IMR-90 (cell line): ENCODE results near the gene ANK3. TPM values are rescaled to one million over a fixed set of nuclear protein-coding genes. Genes with fewer than 3 reads are reported as not detected.
A peak's percentile ranks its signal among the peaks of the same experiment; 100 is the strongest.

Experiments used
- ATAC-seq: fragments of 200-7000 bp; cut with Tn5 transposase; 2 replicates; pipeline ENCODE4 v1.9.1; 2020; ENCODE audit warnings: low read depth, mild to moderate bottlenecking, moderate library complexity
- BruUV-seq: library from RNA; stranded (reverse); fragments of 400-500 nt; replicated peaks from 2 replicates; lab custom pipeline; 2021; lab: Mats Ljungman, UMichigan
- CTCF ChIA-PET: fragments of 300-600 bp; formaldehyde crosslinking; extraction: SDS; loops from one replicate; lab custom pipeline; 2021; ENCODE audit warnings: antibody characterized with exemption; lab: Yijun Ruan, JAX
- POLR2A ChIA-PET: fragments of 300-600 bp; sonication (Branson Sonifier 250); formaldehyde crosslinking; loops from one replicate; lab custom pipeline; 2022; ENCODE audit warnings: antibody characterized with exemption; ENCODE audit not compliant: unreplicated experiment; lab: Charles Lee
- DNase-seq: peaks from one replicate; pipeline ENCODE4 v3.0.0; 2013
- H2AFZ ChIP-seq: replicated peaks from 2 replicates; pipeline ENCODE3; 2013; ENCODE audit warnings: low read length, mild to moderate bottlenecking; ENCODE audit not compliant: poor library complexity
- H2AK5ac ChIP-seq: 2 replicates; pipeline ENCODE4 v1.6.1; 2013; ENCODE audit warnings: low read depth, low read length, inconsistent platforms
- H2AK9ac ChIP-seq: replicated peaks from 2 replicates; pipeline ENCODE3; 2013; ENCODE audit warnings: mild to moderate bottlenecking, low read depth, low read length, moderate library complexity; ENCODE audit not compliant: poor library complexity
- H2BK120ac ChIP-seq: 2 replicates; pipeline ENCODE4 v1.6.1; 2013; ENCODE audit warnings: low read depth, low read length, inconsistent platforms
- H2BK15ac ChIP-seq: 3 replicates; pipeline ENCODE4 v1.6.1; 2013; ENCODE audit warnings: low read depth, low read length, inconsistent platforms
- H2BK20ac ChIP-seq: 2 replicates; pipeline ENCODE4 v1.6.1; 2013; ENCODE audit warnings: low read depth, mild to moderate bottlenecking, inconsistent platforms, low read length, moderate library complexity
- H2BK5ac ChIP-seq: 2 replicates; pipeline ENCODE4 v1.6.1; 2013; ENCODE audit warnings: mild to moderate bottlenecking, low read depth, low read length, inconsistent platforms; ENCODE audit not compliant: poor library complexity, severe bottlenecking
- H3K14ac ChIP-seq: replicated peaks from 2 replicates; pipeline ENCODE4 v1.6.1; 2013; ENCODE audit warnings: low read depth, low read length, inconsistent platforms
- H3K18ac ChIP-seq: 2 replicates; pipeline ENCODE4 v1.6.1; 2013; ENCODE audit warnings: low read depth, low read length, control low read depth
- H3K23ac ChIP-seq: 2 replicates; pipeline ENCODE4 v1.6.1; 2013; ENCODE audit warnings: low read depth, low read length, inconsistent platforms
- H3K27ac ChIP-seq: 2 replicates; pipeline ENCODE4 v1.5.1; 2013; ENCODE audit warnings: mild to moderate bottlenecking, control low read depth, low read length; ENCODE audit not compliant: insufficient read depth
- H3K27me3 ChIP-seq: 2 replicates; pipeline ENCODE4 v1.6.1; 2013; ENCODE audit warnings: low read length; ENCODE audit not compliant: control insufficient read depth, insufficient read depth
- H3K36me3 ChIP-seq: 2 replicates; pipeline ENCODE4 v1.6.1; 2013; ENCODE audit warnings: low read length, mixed read lengths; ENCODE audit not compliant: control insufficient read depth, insufficient read depth
- H3K4ac ChIP-seq: 2 replicates; pipeline ENCODE4 v1.6.1; 2013; ENCODE audit warnings: low read depth, low read length, inconsistent platforms
- H3K4me1 ChIP-seq: 2 replicates; pipeline ENCODE4 v1.6.1; 2013; ENCODE audit warnings: low read length, mixed read lengths; ENCODE audit not compliant: control insufficient read depth, insufficient read depth
- H3K4me2 ChIP-seq: 2 replicates; pipeline ENCODE4 v1.6.1; 2013; ENCODE audit warnings: low read depth, mild to moderate bottlenecking, control low read depth, low read length, moderate library complexity
- H3K4me3 ChIP-seq: 2 replicates; pipeline ENCODE4 v1.5.1; 2013; ENCODE audit warnings: low read depth, mild to moderate bottlenecking, control low read depth, low read length, moderate library complexity; ENCODE audit not compliant: insufficient read depth
- H3K56ac ChIP-seq: 2 replicates; pipeline ENCODE4 v1.6.1; 2013; ENCODE audit warnings: low read length, inconsistent platforms; ENCODE audit not compliant: insufficient read depth; ENCODE audit errors: extremely low read depth
- H3K79me1 ChIP-seq, 2 experiments: 2 replicates each; pipeline ENCODE4 v1.6.1; 2013; ENCODE audit warnings: low read length in 2 of 2, inconsistent platforms in 1 of 2, low read depth in 1 of 2
- H3K9ac ChIP-seq: 2 replicates; pipeline ENCODE4 v1.6.1; 2013; ENCODE audit warnings: low read depth, low read length, control low read depth
- H3K9me1 ChIP-seq: 2 replicates; pipeline ENCODE4 v1.6.1; 2013; ENCODE audit warnings: low read length, inconsistent platforms; ENCODE audit not compliant: insufficient read depth
- H3K9me3 ChIP-seq: 2 replicates; pipeline ENCODE4 v1.6.1; 2013; ENCODE audit warnings: low read length; ENCODE audit not compliant: control insufficient read depth, insufficient read depth
- H4K20me1 ChIP-seq: 2 replicates; pipeline ENCODE4 v1.6.1; 2013; ENCODE audit warnings: low read length, inconsistent platforms; ENCODE audit not compliant: insufficient read depth
- H4K5ac ChIP-seq: 2 replicates; pipeline ENCODE4 v1.6.1; 2013; ENCODE audit warnings: mild to moderate bottlenecking, low read depth, low read length, control low read depth
- H4K8ac ChIP-seq, 2 experiments: 2 replicates each; pipeline ENCODE4 v1.6.1; 2013; ENCODE audit warnings: low read depth in 2 of 2, low read length in 2 of 2, control low read depth in 1 of 2, inconsistent platforms in 1 of 2
- H4K91ac ChIP-seq: 2 replicates; pipeline ENCODE4 v1.6.1; 2013; ENCODE audit warnings: low read depth, low read length, inconsistent platforms; ENCODE audit not compliant: insufficient read depth
- BHLHE40 ChIP-seq: fragments of 150-350 bp; IDR thresholded peaks from 2 replicates; pipeline ENCODE4 v1.6.1; 2016; ENCODE audit warnings: mild to moderate bottlenecking, low read depth, low read length
- CEBPB ChIP-seq: IDR thresholded peaks from 2 replicates; pipeline ENCODE4 v1.6.1; 2012; ENCODE audit warnings: low read depth, low read length, improper control_type of control experiment
- CHD1 ChIP-seq: IDR thresholded peaks from 2 replicates; pipeline ENCODE4 v1.6.1; 2012; ENCODE audit warnings: low read depth, low read length, improper control_type of control experiment
- FOS ChIP-seq: fragments of 150-350 bp; IDR thresholded peaks from 2 replicates; pipeline ENCODE4 v1.6.1; 2016; ENCODE audit warnings: low read depth, low read length
- MAFK ChIP-seq: IDR thresholded peaks from 2 replicates; pipeline ENCODE4 v1.6.1; 2012; ENCODE audit warnings: low read depth, low read length, improper control_type of control experiment
- MAZ ChIP-seq: IDR thresholded peaks from 2 replicates; pipeline ENCODE4 v1.6.1; 2012; ENCODE audit warnings: low read depth, mild to moderate bottlenecking, low read length, improper control_type of control experiment, moderate library complexity, borderline replicate concordance
- MXI1 ChIP-seq: IDR thresholded peaks from 2 replicates; pipeline ENCODE4 v1.6.1; 2012; ENCODE audit warnings: low read depth, mild to moderate bottlenecking, low read length, moderate library complexity, borderline replicate concordance
- NFE2L2 ChIP-seq: fragments of 150-350 bp; IDR thresholded peaks from 2 replicates; pipeline ENCODE4 v1.6.1; 2016; ENCODE audit warnings: low read depth, mild to moderate bottlenecking, low read length
- POLR2A ChIP-seq: IDR thresholded peaks from 2 replicates; pipeline ENCODE4 v1.6.1; 2012; ENCODE audit warnings: mild to moderate bottlenecking, low read depth, low read length
- RAD21 ChIP-seq: IDR thresholded peaks from 2 replicates; pipeline ENCODE4 v1.6.1; 2012; ENCODE audit warnings: low read length, improper control_type of control experiment
- RFX5 ChIP-seq: IDR thresholded peaks from 2 replicates; pipeline ENCODE4 v1.8.0; 2012; ENCODE audit warnings: low read depth, mild to moderate bottlenecking, low read length, moderate library complexity
- SMC3 ChIP-seq: fragments of 150-350 bp; IDR thresholded peaks from 2 replicates; pipeline ENCODE4 v1.6.1; 2016; ENCODE audit warnings: low read depth, mild to moderate bottlenecking, antibody characterized with exemption, low read length, moderate library complexity
- WGBS, 2 experiments: methylation state at CpG; one replicate each; pipeline versions ENCODE4 v1.1.5 to v1.1.7; 2013; ENCODE audit warnings: missing lambda C conversion rate in 2 of 2; ENCODE audit not compliant: insufficient read length in 1 of 2; ENCODE audit errors: extremely low coverage in 2 of 2; 5-methylcytosine and 5-hydroxymethylcytosine counted together
- dilution Hi-C: fragments of 300-500 bp; cut with HindIII; formaldehyde crosslinking; loops from one replicate; pipeline ENCODE4 v1.14.3; 2018; ENCODE audit warnings: low sequenced_read_pairs; ENCODE audit not compliant: unreplicated experiment
- in situ Hi-C: fragments of 300-500 bp; cut with MboI; formaldehyde crosslinking; loops from 3 replicates; pipeline ENCODE4 v1.14.3; 2019; ENCODE audit warnings: low sequenced_read_pairs, inconsistent platforms, mixed read lengths
- intact Hi-C: fragments of 100-400 bp; cut with micrococcal nuclease; formaldehyde crosslinking; loops from 2 replicates; pipeline ENCODE4 v1.10.0; 2022
- polyA plus RNA-seq, 3 experiments: library from polyadenylated mRNA; depleted of rRNA; stranded (reverse); fragments of >200 nt; gene quantifications; 2 replicates each; pipeline ENCODE4 v1.2.3, GENCODE V29; 2012; ENCODE audit warnings: low replicate concordance in 1 of 3
- total RNA-seq: library from RNA; depleted of rRNA; stranded (reverse); fragments of >200 nt; gene quantifications from 2 replicates; pipeline ENCODE4 v1.2.3, GENCODE V29; 2012
- TF ChIP-seq, protein P1 (sequence below): conservative IDR thresholded peaks from 2 replicates; pipeline ENCODE4 v1.5.1; 2012; ENCODE audit warnings: mild to moderate bottlenecking, low read depth, low read length, improper control_type of control experiment
- TF ChIP-seq, protein P2 (sequence below): fragments of 150-350 bp; IDR thresholded peaks from 2 replicates; pipeline ENCODE4 v1.6.1; 2016; ENCODE audit warnings: low read depth, mild to moderate bottlenecking, low read length, moderate library complexity, borderline replicate concordance
- TF ChIP-seq, protein P3 (sequence below): fragments of 150-350 bp; IDR thresholded peaks from 2 replicates; pipeline ENCODE4 v1.6.1; 2017; ENCODE audit warnings: mild to moderate bottlenecking, antibody characterized with exemption, low read length, low read depth

Gene ANK3
- total and polyA plus RNA-seq, 2 of the 4 experiments (the other 2 are of a cell fraction) = 0.63 to 1.8 TPM

DNA sequence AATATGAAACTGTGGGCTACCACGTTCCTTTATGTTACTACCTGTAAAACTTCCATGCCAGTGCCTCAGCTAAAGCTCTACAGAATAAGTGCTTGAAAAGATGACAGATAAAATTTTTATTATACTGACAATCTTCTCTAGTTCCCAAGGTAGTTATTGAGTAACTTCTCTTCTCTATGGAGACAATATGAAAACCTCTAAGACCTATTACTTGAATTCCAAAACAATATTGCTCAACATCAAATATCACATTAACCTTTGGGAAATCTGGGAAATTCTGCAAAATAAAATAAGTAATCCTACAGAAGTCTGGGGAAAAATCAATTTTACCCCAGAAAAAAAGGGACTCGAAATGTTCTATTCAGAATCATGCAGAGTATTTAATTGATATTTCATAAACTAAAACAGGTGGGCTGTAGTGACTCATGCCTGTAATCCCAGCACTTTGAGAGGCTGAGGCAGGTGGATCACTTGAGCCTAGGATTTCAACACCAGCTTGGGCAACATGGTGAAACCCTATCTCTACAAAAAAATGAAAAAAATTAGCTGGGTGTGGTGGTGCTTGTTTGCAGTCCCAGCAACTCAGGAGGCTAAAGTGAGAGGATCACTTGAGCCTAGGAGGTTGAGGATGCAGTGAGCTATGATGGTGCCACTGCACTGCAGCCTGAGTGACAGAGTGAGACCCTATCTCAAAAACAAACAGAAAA, 23.8 kb upstream of the ANK3 start:
- Histone ChIP-seq H2BK15ac (no peak overlapping the region), H3K9me3 (no peaks in the 10 kb centered on the region), H3K56ac (no peak overlapping the region), H3K79me1 (no peaks in the 10 kb centered on the region), H3K27me3 (no peaks in the 10 kb centered on the region), H2BK20ac (peak overlapping the region; percentile 55; the same call in 1 of the 2 replicates), H2AFZ (no peak overlapping the region), H2AK5ac (0 out of 2 replicates have a peak overlapping the region, but pooled peaks have one; percentile 24), H3K18ac (no peak overlapping the region), H3K14ac (no peak overlapping the region), H3K4me3 (no peak overlapping the region), H3K4me2 (no peak overlapping the region), H3K23ac (no peak overlapping the region), H3K36me3 (no peaks in the 10 kb centered on the region), H4K91ac (no peak overlapping the region), H3K4me1 (peaks cover 22% of the 10 kb centered on the region), H2BK120ac (peak overlapping the region; percentile 42; the same call in 1 of the 2 replicates), H4K5ac (no peak overlapping the region), H3K4ac (0 out of 2 replicates have a peak overlapping the region, but pooled peaks have one; percentile 36), H4K20me1 (no peaks in the 10 kb centered on the region), H2BK5ac (no peak overlapping the region), H3K9me1 (peaks cover 21% of the 10 kb centered on the region), H3K27ac (no peak overlapping the region), H2AK9ac (no peak overlapping the region), H3K9ac (no peak overlapping the region), H4K8ac (no peak overlapping the region)
- no peak for ATAC-seq
- no CpG with 5 or more reads among the region's 2 CpGs for WGBS, 2 experiments
- BruUV-seq = no TSS peak
- no peak for DNase-seq
- dilution Hi-C loops (no loop called here), intact Hi-C loops (no loop called here), in situ Hi-C loops (loop anchor here (25.0 kb wide), 1 partner anchor 526 kb away; no protein-coding TSS in a partner anchor)
- CTCF ChIA-PET = no interaction called here
- POLR2A ChIA-PET = no interaction called here
- TF ChIP-seq RAD21 (no peak), MXI1 (no peak), BHLHE40 (no peak), POLR2A (no peak), FOS (no peak), MAFK (no peak), NFE2L2 (no peak), MAZ (no peak), CHD1 (no peak), RFX5 (no peak), CEBPB (no peak), SMC3 (no peak)
- TF ChIP-seq, protein P1, sequence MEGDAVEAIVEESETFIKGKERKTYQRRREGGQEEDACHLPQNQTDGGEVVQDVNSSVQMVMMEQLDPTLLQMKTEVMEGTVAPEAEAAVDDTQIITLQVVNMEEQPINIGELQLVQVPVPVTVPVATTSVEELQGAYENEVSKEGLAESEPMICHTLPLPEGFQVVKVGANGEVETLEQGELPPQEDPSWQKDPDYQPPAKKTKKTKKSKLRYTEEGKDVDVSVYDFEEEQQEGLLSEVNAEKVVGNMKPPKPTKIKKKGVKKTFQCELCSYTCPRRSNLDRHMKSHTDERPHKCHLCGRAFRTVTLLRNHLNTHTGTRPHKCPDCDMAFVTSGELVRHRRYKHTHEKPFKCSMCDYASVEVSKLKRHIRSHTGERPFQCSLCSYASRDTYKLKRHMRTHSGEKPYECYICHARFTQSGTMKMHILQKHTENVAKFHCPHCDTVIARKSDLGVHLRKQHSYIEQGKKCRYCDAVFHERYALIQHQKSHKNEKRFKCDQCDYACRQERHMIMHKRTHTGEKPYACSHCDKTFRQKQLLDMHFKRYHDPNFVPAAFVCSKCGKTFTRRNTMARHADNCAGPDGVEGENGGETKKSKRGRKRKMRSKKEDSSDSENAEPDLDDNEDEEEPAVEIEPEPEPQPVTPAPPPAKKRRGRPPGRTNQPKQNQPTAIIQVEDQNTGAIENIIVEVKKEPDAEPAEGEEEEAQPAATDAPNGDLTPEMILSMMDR = no peak
- TF ChIP-seq, protein P2, sequence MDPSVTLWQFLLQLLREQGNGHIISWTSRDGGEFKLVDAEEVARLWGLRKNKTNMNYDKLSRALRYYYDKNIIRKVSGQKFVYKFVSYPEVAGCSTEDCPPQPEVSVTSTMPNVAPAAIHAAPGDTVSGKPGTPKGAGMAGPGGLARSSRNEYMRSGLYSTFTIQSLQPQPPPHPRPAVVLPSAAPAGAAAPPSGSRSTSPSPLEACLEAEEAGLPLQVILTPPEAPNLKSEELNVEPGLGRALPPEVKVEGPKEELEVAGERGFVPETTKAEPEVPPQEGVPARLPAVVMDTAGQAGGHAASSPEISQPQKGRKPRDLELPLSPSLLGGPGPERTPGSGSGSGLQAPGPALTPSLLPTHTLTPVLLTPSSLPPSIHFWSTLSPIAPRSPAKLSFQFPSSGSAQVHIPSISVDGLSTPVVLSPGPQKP = no peak
- TF ChIP-seq, protein P3, sequence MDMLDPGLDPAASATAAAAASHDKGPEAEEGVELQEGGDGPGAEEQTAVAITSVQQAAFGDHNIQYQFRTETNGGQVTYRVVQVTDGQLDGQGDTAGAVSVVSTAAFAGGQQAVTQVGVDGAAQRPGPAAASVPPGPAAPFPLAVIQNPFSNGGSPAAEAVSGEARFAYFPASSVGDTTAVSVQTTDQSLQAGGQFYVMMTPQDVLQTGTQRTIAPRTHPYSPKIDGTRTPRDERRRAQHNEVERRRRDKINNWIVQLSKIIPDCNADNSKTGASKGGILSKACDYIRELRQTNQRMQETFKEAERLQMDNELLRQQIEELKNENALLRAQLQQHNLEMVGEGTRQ = no peak
